ENCODE data around the gene PEX14.
"Not testable (repeated sequence)": the region's sequence is repeated elsewhere in the genome, so short reads cannot be mapped to it uniquely, and the experiment has no call there.

PEX14 gene

DNA sequence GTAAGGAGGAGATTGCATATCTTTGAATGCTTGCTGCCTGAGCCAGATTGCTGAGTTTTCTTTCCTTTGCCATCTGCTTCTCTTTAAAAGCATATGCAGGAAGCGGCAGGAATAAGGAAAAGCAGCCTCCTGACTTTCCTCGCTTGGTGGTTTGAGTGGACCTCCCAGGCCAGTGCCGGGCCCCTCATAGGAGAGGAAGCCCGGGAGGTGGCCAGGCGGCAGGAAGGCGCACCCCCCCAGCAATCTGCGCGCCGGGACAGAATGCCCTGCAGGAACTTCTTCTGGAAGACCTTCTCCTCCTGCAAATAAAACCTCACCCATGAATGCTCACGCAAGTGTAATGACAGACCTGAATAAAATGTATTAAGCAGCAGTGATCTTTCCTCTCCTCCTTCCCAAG lies 23.5 kb upstream of the PEX14 start:
- DNase-seq, result no peak

DNA sequence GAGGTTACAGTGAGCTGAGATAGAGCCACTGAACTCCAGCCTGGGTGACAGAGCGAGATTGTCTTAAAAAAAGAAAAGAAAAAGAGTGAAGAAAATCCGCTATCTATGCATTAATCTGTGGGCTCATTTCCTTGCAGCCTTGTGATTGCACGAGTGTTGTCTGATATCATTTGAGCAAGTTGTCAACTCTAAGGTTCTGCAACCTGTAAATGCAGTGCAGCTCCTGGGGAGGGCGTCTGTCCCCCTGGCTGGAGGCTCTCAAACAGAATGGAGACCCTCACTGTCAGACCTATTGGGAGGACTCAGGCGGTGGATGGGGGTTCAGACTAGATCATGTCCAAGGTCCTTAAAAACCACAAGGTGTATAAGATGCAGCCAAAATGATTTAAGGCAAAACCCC lies 18.7 kb upstream of the PEX14 start:
- no peak for DNase-seq

- no peak for DNase-seq
These were observed 18.1 kb upstream of the PEX14 start for GRCh38 chr1:10456661-10457060.

GRCh38 chr1:10457462-10457861 lies 17.3 kb upstream of the PEX14 start:
- DNase-seq, result not testable (repeated sequence)

- DNase-seq, result no peak
These were observed 16.9 kb upstream of the PEX14 start for GRCh38 chr1:10457875-10458274.

GRCh38 chr1:10459184-10459583 lies 15.6 kb upstream of the PEX14 start:
- DNase-seq, result no peak

DNA sequence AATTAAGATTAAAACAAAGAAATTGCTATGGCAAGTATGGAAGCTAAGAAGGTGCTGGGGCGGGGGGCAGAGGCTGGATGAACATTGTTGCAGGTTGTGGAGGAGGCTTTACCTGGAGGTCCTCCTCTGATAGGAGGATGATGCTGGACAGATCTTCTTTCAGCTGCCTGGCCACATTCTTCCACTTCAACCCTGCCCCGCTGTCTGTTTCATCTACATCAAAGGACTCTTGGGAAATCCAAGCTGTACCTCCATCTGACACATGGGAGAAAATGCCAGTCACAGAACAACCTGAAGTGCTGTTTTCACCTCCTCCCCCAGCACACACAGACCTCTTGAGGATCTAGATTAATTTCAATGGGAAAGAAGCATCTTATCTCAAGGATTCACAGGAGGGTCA lies 7.7 kb upstream of the PEX14 start:
- no peak for DNase-seq

GRCh38 chr1:10470043-10470442 lies 4.7 kb upstream of the PEX14 start:
- no peak for DNase-seq

DNA sequence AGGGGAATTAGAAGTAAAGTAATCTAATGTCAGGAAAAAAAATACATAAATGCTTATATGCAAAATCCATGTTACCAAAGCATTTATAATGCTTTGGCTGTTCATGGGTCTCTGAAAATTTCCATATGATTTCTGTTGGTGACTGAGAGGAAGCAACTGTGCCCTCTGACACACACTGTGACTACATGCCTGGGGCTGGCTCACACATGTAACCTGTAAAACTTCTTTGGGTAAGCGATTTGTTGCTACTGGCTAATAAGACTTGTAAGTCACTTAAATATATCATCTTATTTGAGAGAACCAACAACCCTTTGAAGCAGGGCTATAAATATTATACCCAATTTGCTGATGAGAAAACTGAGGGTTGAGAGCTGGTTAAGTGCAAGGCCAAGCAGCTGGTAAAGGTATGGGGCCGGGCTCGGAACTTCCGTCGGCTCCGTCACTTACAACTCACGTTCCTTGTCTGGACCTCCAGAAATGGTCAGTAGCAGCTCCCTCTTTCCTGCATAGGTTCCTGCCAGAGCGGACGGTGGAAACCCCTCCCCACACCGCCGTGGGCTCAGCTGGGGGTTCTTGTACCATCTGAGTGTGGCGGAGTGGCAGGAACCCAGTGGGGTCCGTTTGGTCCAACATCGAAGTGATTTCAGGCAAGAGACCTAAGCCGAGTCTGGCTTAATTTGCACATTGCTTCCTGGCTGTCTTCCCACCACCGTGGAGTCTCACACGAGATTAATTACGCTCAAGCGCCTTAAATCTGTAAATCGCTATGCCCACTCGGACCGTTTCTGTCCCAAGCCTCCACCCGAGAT lies 3.1 kb upstream of the PEX14 start:
- no peak for DNase-seq

GRCh38 chr1:10472220-10473144 lies 2.3 kb upstream of the PEX14 start, which contains the start of gene DFFA:
TSS of gene DFFA (minus strand) at chr1:10472529. CDS start at chr1:10472458, 71 bp downstream.
- peak; percentile 78 for DNase-seq

- DNase-seq, result no peak
These were observed 1.5 kb upstream of the PEX14 start for GRCh38 chr1:10473145-10473765.

DNA sequence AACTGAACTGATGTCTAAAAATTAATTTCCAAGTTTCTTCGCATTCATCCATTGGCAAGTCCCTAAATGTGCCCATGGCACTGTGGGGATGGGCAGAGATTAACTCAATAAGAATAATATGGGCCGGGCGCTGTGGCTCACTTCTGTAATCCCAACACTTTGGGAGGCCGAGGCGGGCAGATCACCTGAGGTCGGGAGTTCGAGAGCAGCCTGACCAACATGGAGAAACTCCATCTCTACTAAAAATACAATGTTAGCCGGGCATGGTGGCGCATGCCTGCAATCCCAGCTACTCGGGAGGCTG lies 489 bp upstream of the PEX14 start:
- not testable (repeated sequence) for DNase-seq

- DNase-seq, result no peak
These were observed 760 bp downstream of the PEX14 start for GRCh38 chr1:10475510-10475909.

GRCh38 chr1:10479296-10479695 lies 4.5 kb downstream of the PEX14 start:
- DNase-seq, result no peak

GRCh38 chr1:10480614-10481013 lies 5.9 kb downstream of the PEX14 start:
- no peak for DNase-seq

DNA sequence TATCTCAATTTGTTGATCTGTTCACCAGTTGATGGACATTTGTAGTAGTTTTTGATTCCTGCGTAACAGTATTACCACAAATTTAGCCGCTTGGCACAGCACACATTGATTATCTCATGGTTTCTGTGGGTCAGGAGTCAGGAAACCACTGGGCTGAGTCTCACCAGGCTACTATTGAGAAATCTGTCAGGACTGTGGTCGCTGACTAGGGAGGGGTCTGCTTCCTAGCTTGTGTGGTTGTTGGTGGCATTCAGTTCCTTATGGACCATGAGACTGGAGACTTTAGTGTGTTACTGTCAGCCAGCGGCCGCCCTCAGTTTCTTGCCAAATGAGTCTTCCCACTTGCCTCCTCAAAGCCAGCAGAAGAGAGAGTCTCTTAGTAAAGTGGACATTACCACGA lies 9.8 kb downstream of the PEX14 start:
- DNase-seq, result no peak

DNA sequence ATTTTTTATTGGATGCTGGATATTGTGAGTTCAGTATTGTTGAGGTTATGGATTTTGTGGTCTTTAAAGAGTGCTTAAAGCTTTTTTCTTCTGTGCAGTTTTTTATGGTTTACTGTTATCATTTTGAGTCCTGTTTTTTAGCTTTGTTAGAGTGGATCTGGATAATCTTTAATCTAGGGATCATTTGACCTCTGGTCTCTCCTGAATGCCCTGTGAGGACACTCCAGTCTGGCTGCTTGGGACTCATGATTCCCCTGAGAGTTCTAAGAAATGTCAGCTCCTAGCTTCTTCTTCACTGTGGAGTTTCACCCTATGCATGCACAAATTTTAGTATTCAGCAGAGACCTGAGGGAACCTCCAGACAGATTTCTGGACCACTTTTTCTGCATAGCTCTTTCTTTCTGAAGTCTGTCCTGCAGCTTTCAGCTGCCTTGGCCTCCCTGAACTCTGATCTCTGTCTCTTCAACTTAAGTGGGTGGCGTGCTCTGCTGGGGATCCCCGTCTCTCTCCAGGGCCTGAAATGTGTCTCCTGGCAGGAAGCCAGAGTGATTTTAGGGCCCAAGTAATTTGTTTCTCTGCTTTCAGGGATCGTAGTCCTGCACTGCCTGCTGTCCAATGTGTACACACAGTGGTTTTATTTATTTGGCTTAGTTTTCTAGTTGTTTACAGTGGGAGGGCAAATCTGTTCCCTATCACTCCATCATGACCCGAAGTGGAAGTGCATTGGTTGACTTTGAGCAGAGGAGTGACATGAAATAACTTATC lies 14.7 kb downstream of the PEX14 start:
- DNase-seq, result no peak

- DNase-seq, result no peak
These were observed 15.7 kb downstream of the PEX14 start for GRCh38 chr1:10490286-10490970.

- no peak for DNase-seq
These were observed 19.6 kb downstream of the PEX14 start for GRCh38 chr1:10494418-10494753.

GRCh38 chr1:10494754-10495474 lies 20.2 kb downstream of the PEX14 start:
- peak; percentile 20 for DNase-seq

DNA sequence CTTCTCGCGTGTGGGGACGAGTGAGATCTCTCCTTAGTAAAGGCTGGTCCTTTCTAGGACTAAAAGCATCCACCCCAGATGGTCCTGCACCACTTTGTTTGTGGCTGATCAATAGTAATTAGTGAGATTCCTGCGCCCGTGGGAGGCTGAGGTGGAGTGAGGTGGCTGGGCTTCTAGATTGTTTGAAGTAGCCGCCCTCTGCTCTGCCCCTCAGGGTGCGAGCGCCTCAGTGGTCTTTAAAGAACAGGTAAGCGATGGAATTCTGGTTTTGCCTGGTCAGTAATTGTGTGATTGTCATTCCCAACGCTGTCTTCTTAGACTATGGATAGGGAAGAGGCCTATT lies 20.7 kb downstream of the PEX14 start:
- DNase-seq, result no peak

DNA sequence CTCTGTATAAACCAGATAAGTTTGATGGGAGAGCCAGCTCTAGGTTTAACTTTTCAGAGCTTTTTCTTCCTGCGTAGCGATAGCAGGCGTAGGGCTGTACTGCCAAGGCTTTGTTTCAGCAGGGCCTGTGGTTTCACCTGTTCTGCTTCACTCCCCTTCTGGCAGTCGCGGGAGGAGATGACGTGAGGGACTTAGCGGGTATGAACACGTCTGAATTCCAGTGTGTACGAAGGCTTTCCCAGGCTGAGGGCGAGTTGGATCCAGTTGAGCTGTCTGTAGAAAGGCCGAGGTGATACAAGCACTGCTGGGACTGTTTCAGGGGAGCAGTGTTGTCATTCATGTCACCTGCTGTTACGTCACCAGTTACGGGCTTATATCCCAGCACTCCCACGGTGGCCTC lies 21.2 kb downstream of the PEX14 start:
- DNase-seq, result no peak

All from NCI-H774 (cell line).